SH-SY5Y (cell line): Measurements from ENCODE around the gene TRRAP.

Experiments used
- GATA2 ChIP-seq: IDR thresholded peaks from 2 replicates; pipeline ENCODE4 v1.6.1; 2011; ENCODE audit warnings: mild to moderate bottlenecking, low read depth, low read length
- GATA3 ChIP-seq: IDR thresholded peaks from 2 replicates; pipeline ENCODE4 v1.6.1; 2011; ENCODE audit warnings: low read depth, mild to moderate bottlenecking, low read length, moderate library complexity

The TRRAP gene

DNA sequence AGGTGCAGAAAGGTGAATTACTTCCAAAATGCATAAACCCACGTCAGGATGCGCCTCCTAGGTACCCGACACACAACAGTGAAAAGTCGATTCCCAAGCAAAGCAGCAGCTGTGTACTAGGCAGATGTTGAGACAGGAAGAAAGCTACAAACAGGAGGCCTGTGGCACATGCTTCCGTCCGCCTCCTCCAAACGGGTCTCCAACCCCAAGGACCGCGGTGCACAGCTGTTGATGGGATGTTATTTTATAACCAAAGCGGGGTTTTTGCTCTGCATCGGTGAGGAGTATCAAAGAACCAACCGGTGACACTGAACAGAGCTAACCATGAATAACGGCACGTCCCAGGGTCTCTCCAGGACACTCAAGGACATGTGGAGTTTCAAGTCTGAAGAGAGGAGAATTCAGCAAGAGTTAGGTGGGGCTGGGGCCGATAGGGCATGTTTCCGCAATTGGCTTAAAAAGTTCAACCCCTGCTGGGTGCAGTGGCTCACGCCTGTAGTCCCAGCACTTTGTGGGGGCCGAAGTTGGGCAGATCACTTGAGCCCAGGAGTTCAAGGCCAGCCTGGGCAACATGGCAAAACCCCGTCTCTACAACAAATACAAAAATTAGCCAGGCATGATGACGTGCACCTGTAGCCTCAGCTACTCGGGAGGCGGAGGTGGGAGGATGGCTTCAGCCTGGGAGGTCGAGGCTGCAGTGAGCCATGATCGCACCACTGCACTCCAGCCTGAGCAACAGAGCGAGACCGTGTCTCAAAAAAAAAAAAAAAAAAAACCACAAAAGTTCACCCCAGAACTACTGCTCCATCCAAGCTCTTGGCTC lies 157.6 kb downstream of the TRRAP start:
- TF ChIP-seq GATA2, result no peak
- TF ChIP-seq GATA3, result no peak

DNA sequence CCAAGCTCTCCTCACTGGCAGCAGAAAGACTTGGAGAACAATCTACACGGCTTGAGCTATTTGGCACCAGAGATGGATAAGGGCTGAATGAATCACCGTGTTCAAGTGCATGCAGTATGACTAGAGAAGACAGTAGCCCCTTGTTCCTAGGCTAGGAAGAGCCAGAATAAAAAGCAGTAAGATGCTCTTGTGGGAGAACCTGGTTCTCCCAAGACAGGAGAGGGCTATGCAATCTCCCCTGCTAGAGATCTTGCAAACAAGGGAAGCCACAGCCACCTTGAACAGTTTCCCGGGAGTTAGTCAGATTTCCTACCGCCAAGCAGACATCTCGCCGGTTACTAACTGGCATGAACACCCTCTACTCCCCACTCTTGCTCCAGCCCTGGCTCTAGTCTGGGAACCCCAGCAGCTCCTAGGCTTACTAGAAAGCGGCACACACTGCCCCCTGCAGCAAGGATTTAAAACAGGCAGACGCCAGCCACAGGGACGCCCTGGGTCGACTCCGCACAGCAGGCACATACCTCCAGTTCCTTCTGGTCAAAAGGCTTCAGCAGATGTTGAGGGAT lies 158.3 kb downstream of the TRRAP start:
- TF ChIP-seq GATA3 (no peak), GATA2 (no peak)

DNA sequence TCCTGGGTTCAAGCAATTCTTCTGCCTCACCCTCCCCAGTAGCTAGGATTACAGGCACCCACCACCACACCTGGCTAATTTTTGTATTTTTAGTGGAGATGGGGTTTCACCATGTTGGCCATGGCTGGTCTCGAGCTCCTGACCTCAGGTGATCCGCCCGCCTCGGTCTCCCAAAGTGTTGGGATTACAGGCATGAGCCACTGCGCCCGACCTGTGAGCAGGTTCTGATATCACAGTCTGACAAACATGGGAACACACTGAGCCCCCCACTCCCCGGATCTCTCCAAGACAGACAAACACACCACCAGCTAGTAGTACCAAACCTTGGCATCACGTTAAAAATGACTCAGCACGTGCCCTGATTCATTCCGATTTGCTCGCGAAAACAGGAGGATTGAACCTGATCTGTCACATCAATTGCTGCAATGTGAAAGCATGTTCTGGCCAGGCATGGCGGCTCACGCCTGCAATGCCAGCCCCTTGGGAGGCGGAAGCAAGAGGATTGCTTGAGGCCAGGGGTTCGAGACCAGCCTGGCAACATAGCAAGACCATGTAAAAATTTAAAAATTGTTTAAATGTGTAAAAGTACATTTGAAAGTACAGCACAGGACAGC lies 159.1 kb downstream of the TRRAP start:
- no peak for TF ChIP-seq GATA3

DNA sequence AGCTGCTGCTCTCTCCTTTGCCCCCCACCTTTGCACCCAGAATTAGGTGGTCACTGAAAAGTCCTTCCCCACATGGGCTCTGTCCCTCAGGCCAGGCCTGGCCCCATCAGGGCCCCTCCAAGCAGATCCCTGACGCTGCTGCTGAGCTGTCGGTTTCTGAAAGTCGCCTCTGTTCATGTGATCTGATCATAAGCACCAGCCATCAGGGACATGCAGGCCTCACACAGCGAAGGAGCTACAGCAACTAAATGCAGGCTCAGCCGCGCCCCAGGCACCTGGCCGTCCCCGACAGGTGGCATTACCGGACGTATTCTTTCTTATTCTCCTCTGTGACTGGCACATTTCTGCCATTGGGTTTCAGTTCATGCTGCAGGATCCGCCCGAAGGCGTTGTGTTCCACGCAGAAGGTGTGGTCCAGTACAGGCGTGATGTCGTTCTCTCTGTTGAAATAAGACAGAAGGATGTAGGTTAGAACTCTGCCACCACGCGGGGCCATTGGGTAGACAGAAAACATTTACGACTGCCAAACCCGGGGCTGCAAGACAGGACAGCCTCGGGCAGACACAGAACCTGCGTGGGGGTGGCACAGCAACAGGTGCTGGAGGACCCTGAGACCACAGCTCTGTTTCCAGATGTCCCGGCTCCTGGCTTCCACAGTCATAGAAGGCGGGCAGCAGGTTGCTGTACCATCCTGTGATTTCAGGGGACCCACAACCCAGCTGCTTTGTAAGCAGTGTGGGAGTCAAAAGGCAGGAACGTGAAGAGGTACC lies 159.9 kb downstream of the TRRAP start:
- TF ChIP-seq GATA3 (no peak), GATA2 (no peak)

DNA sequence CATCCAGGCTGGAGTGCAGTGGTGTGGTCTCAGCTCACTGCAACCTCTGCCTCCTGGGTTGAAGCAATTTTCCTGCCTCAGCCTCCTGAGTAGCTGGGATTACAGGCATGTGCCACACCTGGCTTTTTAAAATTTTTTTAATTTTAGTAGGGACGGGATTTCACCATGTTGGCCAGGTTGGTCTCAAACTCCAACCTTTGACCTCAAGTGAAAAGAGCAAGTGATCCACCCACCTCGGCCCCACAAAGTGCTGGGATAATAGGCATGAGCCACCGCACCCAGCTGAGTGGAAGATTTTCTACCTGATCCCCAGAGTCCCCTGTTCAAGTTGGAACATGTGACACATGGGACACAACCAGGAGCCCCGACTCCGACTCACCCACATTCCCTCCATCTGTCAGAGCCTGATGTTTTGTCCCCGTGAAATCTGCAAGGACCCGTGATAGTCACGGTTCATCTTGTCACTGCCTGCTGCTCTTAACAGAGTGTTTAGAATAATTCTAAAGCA lies 161.1 kb downstream of the TRRAP start:
- no peak for TF ChIP-seq GATA2

DNA sequence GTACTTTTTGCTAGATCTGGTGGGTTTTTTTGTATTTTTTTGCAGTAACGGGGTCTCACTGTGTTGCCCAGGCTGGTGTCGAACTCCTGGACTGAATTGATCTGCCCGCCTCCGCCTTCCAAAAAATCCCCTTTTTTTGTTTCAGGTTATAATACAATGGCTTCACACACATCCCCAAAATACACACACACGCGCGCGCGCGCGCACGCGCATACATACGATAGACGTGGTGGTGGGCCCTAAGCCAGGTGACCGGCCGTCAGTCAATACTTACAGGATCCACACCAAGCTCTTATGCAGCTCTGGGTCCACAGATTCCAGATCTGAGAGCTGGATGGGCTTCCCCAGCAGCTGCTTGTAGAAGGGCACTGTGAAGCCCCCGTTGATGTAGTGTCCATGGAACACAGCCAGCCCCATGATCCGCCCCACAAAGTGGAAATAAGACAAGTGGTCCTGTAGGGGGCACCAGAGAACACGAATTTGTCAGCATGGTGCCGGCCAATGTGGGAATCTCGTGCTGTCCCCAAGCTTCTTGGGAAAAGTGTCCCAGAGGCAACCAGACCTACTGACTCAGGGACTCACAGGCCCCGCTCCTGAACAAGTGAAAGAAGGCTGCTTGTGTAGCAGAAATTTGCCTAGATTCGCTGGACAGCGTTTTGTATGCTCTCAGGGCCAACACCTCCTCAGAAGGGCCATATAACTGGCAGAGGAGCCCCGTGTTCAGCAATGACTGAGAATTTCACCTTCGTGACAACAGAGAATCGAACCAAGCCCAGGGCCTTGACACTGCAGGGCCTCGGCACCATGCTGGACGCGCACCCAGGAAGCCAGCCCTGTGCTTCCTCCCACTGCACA lies 162.0 kb downstream of the TRRAP start:
- no peak for TF ChIP-seq GATA2
- TF ChIP-seq GATA3, result no peak

DNA sequence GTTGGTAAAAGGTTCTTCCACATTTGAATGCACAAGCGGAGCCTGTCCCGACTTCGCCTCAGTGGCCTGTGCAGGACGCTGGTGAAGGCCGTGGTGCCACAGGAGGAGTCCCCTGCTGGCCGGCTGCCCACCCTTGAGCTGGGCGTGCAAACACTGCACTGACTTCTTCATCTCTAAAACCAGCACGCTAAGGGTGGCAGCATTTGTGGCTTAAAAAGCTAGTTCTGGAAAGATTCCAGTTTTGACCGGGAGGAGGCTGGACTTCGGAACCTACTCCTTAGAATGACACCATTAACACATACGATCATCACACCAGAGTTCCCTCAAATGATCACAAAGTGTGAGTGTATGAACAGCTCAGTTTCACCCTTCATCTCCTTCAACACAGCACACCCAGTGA lies 163.2 kb downstream of the TRRAP start:
- TF ChIP-seq GATA3 (no peak), GATA2 (no peak)

DNA sequence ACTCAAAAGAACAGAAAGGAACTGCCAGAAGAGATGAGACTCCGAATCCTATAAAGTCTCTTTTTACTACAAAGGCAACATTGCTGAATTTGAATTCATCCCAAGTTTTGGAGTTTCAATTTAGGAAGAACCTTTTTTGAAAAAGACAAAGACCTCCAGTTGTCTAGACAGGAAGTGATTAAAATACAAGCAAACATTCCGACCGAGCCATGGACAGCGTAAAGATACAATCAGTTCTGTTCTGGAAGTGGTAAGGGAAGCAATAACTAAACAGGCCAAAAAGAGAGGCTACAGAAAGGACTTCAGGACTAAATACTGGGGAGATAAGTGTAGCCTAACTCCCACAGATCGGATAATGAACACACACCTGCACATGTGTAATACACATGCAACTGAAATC lies 164.6 kb downstream of the TRRAP start:
- TF ChIP-seq GATA3, result no peak
- TF ChIP-seq GATA2, result peak; percentile 57; the same call in 1 of the 2 replicates

DNA sequence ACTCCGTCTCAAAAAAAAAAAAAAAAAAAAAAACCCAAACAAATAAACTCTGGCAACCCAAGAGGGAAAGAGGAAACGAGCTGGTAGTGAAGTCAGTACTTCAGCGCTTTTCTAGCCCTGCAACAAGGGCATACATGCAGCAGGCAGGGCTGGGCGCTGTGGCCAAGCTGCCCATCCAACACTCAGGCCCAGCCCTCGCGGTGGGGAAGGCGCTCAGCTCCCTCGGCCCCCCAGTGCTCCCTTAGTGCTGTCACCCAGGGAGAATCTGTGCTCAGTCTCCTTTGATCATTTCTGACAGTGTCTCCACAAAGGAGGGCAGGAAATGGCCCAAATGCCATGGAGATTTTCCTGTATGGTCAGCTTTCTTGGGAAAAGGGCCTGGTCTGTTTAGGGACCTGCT lies 168.4 kb downstream of the TRRAP start:
- TF ChIP-seq GATA3 (no peak), GATA2 (no peak)

DNA sequence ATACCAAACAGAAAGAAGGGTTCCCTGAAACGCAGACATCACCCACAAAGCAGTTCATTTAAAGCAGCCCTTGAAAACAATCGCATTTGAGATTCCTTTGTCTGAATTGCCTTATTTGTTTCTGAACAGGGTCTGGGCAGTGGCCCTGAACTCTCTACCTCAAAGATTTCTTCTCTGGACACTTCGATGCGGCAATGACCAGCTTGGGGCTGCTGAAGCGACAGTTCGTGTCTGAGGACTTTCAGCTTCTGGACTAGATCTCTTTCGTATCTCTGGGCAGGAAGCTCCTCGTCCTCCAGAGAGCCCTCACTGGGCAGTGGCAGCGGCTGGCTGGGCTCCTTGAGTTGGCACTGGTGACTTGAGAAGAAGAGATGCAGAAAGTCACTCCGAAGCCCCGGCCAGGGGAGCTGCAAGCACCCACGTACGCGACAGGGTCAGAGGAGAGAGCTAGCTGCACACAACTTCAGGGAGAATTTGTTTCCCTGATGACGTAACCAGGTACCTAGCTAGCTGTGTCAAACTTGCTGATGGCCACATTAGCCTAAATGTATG lies 169.3 kb downstream of the TRRAP start:
- TF ChIP-seq GATA2 (no peak), GATA3 (no peak)

DNA sequence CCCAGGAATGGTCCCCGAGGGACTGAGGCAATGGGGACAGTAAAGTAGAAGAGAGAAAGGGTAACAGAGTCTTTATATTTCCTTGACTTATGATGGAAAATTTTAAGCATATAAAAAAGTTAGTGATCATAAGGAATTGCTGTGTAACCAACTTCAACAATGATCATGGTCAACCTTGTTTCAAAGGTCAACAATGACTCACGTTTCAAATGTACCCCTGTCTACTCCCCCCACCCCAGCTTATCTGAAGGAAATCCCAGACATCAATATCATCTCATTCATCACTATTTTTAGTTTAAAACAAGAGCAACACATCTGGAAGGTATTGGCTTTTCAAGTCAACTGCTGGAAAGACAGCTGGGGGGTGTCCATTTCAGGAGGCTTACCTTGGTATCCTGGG lies 172.6 kb downstream of the TRRAP start:
- TF ChIP-seq GATA3 (no peak), GATA2 (no peak)

DNA sequence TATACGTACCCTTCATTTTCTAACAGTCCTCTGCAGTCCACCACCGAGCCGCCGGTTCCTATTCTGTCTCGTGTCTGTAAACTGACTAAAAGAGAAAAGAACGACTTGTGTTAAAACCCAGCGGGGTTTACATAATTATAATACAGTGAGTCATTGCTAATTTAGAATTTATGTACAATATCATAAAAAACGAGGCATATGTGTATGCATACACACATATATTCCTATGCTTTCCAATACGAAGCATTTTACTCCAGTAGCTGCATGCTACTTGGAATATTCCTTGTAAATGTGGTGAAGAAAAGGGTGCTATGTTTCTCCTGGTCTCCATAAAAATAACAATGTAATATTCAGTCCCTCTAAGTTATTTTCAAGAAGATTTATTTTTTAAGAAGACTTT lies 176.4 kb downstream of the TRRAP start:
- TF ChIP-seq GATA2 (no peak), GATA3 (no peak)
